Epithelial cell of proximal tubule (primary cell): ENCODE results near the gene PIK3C2G. TPM values are rescaled to one million over a fixed set of nuclear protein-coding genes. Genes with fewer than 3 reads are reported as not detected.

ENCODE experiments used
- DNase-seq: peaks from one replicate; pipeline ENCODE4 v3.0.0-alpha.2; 2011; ENCODE audit warnings: low read depth
- H3K4me3 ChIP-seq: 2 replicates; pipeline ENCODE4 v1.5.1; 2011; ENCODE audit warnings: low read depth, mild to moderate bottlenecking, low read length
- CTCF ChIP-seq: conservative IDR thresholded peaks from 2 replicates; pipeline ENCODE4 v1.5.1; 2012; ENCODE audit warnings: low read depth, mild to moderate bottlenecking, low read length
- total RNA-seq: library from RNA; depleted of rRNA; stranded (reverse); fragments of >200 nt; gene quantifications from 2 replicates; pipeline ENCODE4 v1.2.3, GENCODE V29; 2015

Gene PIK3C2G
- total RNA-seq, 1 donor from 2014 or later, result 0.12 TPM

GRCh38 chr12:18277196-18277595, 15.9 kb downstream of the PIK3C2G start:
- H3K4me3 ChIP-seq, result no peak overlapping the region
- no peak for TF ChIP-seq CTCF
- DNase-seq, result no peak

GRCh38 chr12:18280728-18281127, 19.4 kb downstream of the PIK3C2G start:
- H3K4me3 ChIP-seq, result no peak overlapping the region
- no peak for DNase-seq
- TF ChIP-seq CTCF, result no peak

- TF ChIP-seq CTCF, result no peak
- no peak overlapping the region for H3K4me3 ChIP-seq
- no peak for DNase-seq
Observed at GRCh38 chr12:18281941-18282340, 20.6 kb downstream of the PIK3C2G start.

GRCh38 chr12:18283831-18284230, 22.5 kb downstream of the PIK3C2G start:
- DNase-seq, result no peak
- TF ChIP-seq CTCF, result no peak
- H3K4me3 ChIP-seq, result no peak overlapping the region

GRCh38 chr12:18284386-18284785, 23.1 kb downstream of the PIK3C2G start:
- no peak overlapping the region for H3K4me3 ChIP-seq
- no peak for DNase-seq
- no peak for TF ChIP-seq CTCF

- TF ChIP-seq CTCF, result no peak
- DNase-seq, result no peak
- no peak overlapping the region for H3K4me3 ChIP-seq
Observed at GRCh38 chr12:18285161-18285560, 23.8 kb downstream of the PIK3C2G start.

- no peak overlapping the region for H3K4me3 ChIP-seq
- no peak for DNase-seq
- TF ChIP-seq CTCF, result no peak
Observed at GRCh38 chr12:18290386-18290785, 29.1 kb downstream of the PIK3C2G start.
